ENCODE results near the gene DRD5.

Gene DRD5

DNA sequence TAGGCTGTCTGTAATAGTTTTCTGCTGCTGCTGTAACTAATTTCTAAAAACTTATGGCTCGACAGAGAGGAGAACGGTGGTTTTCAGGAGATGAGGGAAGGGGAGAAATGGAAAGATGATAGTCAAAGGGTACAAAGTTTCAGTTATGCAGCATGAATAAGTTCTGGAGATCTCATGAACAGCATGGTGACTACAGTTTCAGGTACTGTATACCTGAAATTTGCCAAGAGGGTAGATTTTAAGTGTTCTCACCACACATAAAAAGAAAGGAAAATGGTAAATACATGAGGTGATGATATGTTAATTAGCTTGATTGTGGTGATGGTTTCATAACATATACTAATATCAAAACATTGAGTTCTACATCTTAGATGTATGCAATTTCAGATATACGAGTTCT, 34.9 kb downstream of the DRD5 start:
- DNase-seq (ENCODE audit: low read depth, low spot score): no peak

DNA sequence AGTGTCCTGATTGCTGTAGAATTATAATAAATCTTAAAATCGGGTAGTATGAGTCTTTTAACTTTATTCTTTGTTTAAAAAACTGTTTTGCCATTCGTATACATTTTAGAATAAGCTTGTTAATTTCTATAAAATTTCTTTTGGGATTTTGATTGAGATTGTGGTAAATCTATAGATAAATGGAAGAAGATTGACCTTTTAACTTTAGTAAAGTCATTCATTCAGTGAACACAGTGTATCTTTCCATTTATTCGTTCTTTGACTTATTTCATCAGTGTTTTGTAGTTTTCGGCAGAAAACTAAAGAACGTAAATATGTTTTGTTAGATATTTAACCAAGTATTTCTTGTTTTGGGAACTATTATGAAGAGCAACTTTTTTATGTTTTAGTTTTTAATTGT, 38.9 kb downstream of the DRD5 start:
- DNase-seq (ENCODE audit: low read depth, low spot score): no peak

DNA sequence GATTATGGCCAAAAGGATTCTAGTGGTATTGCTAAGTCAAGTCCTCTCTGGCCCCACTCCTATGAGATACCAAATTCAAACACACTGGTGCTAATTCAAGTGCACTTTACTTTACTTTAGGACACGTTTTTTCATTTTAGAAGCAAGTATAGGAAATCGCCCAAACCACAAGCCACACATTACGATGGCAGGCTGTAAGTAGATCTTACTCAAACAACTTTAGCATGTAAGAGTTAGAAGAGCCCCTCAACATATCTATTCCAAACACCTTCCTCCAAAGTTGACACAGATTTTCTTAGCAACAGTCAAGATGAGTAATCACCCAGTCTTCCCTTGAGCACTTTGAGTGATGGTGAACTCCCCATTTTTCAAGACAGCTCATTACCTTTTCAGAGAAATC, 43.6 kb downstream of the DRD5 start:
- DNase-seq (ENCODE audit: low read depth, low spot score): no peak

DNA sequence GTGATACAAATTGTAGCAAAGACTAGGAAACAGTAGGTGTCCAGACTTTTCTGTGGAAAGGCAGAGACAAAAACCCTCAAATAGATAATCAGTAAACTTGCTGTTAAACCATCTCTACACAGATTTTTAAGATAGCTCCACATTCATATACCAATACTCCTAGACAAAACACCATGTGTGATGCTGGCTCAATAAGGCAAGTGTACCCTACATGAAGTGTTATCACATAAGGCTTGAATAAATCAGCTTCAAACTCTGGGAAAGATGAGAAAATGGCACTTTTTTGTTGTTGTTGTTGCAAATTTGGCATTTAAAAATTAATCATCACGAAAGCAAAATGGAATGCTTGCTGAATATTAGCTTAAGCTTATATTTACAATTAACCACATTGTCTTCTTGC, 45.1 kb downstream of the DRD5 start:
- no peak for DNase-seq (ENCODE audit: low read depth, low spot score)

DNA sequence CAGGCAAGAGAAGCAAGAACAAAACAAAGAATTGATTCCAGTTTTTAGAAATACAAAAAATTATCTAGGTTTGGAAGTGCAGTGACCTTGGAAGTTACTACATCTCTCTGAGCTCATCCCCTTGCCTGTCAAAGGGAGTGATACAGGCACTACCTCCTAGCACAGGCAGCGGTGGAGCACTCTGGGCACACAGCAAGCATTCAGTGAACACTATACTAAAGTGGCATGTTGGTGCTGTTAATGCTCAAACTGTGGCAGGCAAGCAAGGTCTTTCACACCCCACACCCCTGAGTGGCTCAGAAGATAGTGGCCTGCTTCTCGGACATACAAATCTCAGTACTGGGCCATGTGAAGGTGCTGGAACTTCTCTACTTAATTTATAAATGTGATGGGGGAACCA, 51.2 kb downstream of the DRD5 start:
- DNase-seq (ENCODE audit: low read depth, low spot score): no peak

DNA sequence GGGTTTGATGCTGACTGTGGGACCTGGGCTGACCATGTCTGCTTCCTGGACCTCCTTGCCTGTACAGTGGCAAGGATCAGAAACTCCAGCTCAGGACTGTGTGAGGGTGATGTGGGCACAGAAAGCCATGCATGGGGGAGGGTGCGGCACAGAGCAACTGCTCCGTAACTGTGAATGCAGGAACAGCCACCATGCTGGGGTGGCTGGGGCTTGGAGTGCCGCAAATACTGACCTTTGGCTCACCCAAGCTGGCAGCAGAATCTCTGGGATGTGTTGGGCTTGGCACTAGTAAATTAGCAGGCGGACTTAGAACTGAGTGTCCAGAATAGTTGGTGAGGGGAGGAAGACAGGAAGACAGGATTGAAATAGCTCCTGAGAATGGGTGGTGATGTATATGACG, 52.0 kb downstream of the DRD5 start:
- DNase-seq (ENCODE audit: low read depth, low spot score): no peak

Measured in iPS DF 19.7 (cell line).